GM18858 (cell line): ENCODE results near the gene ABHD17A.
A peak's percentile ranks its signal among the peaks of the same experiment; 100 is the strongest.

ENCODE experiments used
- ATAC-seq: cut with Tn5 transposase; IDR thresholded peaks from one replicate; pipeline ENCODE4 v1.9.1; 2021; ENCODE audit not compliant: unreplicated experiment

ABHD17A gene

DNA sequence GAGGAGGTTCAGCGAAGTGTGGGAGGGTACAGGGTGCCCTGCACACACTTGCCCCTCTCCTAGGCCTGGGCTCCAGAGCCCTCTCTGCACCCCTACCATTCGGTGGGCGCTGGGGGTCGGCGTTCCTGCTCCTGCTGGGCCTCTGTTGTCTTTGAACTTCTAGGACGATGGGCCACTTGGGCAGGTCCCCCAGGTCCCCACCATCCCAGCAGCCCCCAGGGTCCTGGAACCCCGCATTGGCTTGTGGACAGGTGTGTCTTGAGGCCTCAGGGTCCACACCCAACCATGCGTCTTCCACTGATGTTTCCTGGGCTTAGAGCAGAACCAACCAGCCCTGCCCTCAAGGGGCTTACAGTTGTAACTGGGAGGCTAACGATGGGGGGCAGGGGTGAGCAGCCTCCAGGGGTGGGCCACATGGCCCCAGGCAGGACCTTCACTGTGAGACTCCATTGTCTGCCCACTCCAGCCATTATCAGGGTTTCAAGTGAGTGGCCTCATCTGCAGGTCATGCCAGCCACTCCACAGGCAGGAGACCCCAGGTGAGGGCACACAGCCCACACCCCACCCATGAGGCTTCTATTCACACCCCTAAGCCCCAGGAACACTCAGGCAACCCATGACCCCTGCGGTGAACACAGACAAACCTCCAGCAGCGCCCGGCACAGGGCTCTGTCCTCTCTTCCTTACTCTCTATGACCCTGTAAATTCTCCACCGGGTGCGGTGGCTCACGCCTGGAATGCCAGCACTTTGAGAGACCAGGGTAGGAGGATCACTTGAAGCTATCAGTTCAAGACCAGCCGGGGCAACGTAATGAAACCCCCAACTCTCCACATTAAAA, 19.9 kb downstream of the ABHD17A start:
- no peak for ATAC-seq

DNA sequence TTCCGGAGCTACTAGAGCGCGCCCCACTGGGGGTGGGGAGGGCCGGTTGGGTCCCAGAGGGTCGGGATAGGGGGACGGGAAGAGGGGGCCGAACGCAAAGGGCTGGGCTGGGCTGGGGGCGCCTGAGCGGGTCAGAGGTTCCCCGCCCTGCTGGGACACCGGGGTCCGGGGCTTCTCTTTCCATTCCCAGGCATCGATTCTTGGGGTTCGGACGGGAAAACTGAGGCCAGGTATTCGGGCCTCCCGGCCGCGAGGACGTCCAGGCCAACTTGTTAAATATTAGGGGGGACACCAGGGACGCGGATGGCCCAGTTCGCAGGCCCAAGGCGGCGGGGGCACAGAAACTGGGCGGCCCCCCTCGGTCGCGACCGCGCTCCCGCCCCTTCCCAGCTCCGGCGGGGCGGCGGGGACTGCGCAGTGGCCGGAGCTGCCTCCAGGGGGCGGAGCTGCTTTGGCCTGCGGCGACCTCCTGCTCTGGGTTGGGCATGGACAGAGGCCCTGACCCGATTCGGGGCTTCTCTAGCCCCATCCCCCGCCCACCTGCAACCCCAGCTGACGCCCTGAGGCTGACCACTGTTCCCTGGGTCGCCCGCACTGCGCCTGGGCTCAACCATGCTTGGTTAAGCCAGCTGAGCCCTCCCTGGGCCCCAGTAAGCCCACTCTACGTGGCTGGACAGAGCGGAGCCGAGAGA, 20.7 kb downstream of the ABHD17A start:
- no peak for ATAC-seq

DNA sequence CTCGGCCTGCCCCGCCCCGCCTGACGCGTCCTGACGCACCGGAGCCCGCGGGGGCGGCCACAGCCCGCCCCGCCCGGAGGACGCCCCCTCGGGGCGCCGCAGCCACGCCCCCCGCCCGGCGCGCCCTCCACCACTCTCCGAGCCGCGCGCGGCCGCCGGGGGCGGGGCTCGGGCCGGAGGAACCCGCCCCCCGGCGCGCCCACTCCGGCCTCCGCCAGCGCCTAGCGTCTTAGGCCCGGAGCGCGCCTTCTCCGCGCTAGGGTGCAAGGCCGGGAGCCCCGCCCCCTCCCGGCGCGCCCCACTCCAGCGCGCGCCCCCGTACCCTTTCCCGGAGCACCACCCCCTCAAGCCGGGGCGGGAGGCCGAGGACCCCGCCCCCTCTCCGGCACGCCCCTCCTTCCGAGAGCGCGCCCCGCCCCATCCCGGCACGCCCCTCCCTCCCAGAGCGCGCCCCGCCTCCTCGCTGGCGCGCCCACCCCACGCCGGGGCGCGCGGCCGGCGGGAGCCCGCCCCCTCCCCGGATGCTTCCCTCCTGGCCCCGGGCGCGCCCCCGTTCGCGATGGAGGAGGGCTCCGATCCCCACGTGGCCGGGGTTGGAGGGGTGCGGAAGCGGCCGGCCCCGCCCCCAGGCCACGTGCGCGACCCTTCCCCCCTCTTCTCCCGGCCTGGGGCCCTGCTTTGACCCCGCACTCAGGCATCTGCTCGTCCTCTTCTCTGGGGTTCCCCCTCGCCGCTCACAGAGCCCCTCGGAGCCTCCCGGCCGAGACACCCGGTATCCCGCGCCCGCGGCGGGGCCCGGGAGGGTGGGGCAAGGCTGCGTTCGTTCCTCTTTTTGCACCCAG, 21.4 kb downstream of the ABHD17A start:
- ATAC-seq: peak; percentile 26

DNA sequence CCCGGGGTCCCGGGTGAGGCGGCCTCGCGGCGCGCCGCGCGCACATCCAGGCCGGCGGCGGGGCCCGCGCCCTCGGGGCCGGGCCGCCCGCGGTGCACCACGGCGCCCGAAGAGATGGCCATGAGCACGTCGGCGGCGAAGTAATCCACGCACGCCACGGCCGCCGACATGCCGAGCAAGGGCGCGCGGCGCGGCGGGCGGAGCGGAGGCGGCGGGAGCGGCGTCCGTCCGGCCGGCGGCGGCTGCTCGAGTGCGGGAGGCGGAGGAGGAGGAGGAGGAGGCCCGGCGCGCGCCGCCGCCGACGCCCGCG, 22.0 kb downstream of the ABHD17A start, which contains the start of gene KLF16:
Gene KLF16, minus strand, starts transcription at position 252 of the 310 bp plus-strand sequence. Its CDS starts 82 bp downstream, at position 170.
- peak; percentile 18 for ATAC-seq

- ATAC-seq: no peak
Observed at GRCh38 chr19:1862424-1863327, 22.6 kb downstream of the ABHD17A start.

- ATAC-seq: no peak
Observed at GRCh38 chr19:1862068-1862423, 23.2 kb downstream of the ABHD17A start.

DNA sequence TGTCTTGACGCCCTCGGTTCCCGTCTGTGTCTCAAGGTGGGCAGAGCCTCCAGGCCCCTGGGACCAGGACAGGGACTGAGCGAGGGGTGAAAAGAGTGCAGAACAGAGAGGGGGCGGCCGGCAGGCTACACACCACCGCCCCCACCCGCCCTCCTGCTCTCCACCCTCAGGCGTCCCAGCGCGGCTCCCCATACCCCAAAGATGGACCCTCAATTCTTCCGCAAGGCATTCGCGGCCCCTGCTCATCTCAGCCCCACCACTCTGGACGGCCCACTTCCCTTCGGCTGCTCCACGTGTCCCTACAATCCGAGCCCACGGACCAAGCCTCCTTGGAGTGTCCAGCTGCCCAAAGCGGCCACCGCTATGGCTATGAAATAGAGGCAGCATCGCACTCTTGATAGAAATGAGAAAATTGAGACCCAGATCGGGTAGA, 23.7 kb downstream of the ABHD17A start:
- ATAC-seq: no peak

DNA sequence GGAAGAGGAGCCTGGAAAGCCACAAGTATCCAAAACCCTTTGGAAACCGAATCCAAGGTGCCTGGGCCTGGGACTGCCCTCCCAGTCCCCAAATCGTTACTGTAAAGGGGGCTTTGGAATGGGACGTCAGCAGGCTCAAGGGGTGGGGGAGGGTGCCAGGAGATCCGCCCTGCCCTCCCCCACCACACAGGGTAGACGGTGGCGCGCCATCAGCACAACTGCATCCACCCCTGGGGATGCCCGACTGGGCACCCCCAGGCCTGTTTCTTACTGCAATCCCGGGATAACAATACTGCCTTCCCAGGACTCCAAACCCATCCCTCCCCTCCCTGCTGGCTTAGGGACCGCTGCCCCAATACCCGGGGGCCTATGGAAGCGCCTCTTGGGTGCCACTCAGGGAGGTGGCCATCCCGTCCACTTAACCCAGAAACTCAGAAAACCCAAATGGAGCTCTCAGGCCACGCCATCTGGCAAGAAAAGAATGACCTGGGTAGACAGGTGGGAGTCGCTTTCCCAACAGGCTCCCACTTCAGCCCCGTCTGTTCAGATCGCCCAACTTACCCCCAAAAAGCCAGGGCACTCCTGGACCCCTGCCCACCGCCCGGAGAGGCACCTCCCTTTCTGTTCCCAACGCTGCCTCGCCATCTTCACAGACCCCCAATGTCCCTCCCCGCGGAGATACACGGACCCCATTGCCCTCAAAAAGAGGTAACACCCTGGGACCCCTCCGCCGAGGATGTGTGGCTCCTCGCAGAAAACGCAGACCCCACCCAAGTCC, 24.3 kb downstream of the ABHD17A start:
- ATAC-seq: no peak

DNA sequence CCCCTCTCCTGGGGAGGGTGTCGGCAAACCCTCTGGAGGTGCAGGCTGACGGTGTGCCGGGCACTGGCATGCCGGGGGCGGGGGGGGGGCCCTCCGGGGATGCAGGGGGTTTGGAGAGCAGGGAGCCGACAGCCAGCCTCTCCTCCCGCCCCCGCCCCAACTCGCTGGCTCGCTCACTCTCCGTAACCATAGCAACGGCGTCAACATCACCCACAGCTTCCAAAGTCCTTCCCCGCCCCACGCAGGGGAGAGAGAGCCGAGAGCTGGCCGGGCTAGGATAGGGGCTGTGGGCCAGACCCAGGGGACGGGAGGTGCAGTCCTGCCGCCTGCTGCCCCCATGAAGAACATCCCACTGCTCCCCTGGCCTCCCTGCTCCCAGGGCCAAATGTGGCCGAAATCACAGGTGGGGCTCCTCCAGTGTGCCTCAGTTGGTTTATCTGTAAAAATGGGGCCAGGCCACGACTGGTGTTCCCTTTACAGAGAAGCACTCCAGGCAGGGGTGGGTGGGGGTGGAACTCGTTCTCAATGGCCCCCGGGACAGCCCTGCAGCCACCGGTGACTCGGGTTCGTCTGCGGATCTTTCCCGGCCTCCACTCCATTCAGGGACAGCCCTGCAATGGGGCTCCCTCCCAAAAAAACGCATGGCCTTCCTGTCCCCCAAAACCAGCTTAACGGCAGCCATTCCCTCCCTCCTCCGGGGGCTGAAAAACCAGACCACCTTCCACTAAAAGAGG, 25.1 kb downstream of the ABHD17A start:
- no peak for ATAC-seq

GRCh38 chr19:1859331-1859781, 25.9 kb downstream of the ABHD17A start:
- ATAC-seq: no peak

- ATAC-seq: no peak
Observed at GRCh38 chr19:1858412-1859081, 26.7 kb downstream of the ABHD17A start.

DNA sequence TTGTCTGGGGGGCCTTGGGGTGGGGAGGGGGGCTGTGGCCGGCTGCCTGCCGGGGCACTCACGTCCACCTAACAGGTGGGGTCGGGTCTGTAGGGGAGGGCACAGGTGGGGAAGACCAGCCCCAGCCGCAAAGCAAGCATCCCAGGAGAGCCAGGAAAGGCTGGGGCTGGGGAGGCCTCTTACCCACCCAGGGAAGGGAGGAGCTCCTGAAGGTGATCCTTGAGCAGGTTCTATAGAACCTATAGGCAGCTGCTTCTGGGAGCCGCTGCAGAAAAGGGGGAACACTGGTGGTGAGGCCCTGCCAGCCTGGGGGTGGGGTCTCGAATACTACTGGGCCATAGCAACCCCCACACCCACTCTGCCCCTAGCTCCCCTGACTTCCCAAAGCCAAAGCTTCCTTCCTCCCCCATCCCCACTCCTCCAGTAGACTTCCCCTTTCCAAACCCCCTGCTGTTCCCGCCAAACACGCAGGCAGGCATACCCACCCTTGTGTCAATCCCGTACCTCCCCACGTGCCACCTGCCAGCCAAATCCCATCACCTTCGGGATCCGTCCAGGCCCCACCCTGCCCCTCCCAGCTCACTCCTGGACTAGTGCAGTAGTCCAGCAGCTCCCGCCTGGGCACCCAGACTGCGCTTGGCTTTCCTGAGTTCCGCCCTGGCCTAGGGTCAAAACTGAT, 27.5 kb downstream of the ABHD17A start:
- ATAC-seq: no peak

DNA sequence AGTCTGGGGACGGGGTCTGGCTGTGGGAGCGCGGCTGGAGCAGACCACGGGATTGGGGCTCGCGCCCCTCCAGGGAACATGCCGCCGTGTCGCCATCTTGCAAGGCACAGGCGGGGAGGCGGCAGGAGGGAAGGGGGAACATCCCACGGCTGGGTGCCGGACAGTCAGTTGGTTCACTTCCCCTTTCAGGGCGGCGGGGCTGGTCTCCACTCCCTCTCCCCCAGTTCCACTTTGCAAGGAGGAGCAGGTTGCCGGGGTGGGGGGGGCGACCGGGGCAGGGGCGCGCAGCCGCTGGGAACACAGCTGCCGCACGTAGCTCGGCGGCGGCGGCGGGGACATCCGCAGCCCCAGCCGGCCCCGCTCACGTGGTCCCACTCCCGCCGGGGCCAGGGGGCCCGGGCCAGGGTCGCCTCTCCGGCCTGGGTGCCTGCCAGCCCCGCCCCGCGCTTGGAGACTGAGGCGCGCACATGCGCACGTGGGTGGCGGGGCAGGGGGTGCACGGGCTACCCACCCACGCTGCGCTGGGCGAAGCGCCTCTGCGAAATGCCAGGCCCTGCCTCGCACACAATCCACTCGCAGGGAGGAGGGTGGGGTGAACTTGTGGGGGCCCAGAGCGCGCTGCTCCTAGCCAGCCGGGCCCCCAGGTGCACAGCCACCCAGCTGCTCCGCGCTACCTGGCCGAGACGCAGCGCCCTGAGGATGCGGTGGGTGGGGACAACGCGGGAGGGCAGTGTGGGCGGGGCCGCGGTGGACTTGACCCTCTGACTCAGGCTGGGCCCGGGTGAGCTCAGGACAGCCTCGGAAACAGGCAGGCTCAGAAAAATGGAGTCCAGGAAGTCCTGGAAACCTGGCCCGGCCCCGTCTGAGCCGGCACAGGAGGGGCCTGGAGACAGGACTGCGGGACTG, 28.3 kb downstream of the ABHD17A start:
- no peak for ATAC-seq

- ATAC-seq: no peak
Observed at GRCh38 chr19:1856345-1856697, 29.0 kb downstream of the ABHD17A start.

DNA sequence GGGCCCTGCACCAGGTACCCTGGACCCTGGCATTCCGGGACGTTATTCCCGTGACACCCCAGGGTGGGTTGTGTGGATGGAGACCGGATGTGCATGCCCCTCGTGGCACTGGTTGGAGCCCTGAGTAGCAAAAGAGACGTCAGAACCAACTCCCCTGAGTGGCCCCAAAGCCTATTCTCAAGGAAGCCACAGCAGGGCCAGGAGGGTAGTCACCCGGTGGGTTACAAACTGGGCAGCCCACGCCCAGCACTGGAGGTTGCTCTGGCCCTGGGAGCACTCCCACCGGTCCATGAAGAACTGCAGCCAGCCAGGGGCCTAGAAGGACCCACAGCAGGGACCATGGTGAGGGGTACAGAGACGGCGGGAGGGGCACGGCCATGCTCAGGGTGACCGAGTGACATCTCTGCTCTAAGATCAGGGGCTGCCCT, 29.5 kb downstream of the ABHD17A start:
- ATAC-seq: no peak

- no peak for ATAC-seq
Observed at GRCh38 chr19:1855040-1855827, 30.1 kb downstream of the ABHD17A start.
